Left ventricle myocardium superior (tissue), 1 donor: ENCODE measurements around the gene TTLL4. TPM values are rescaled to one million over a fixed set of nuclear protein-coding genes. Genes with fewer than 3 reads are reported as not detected.

Experiments used
- ATAC-seq: fragments of 200-7000 bp; cut with Tn5 transposase; one replicate; pipeline ENCODE4 v1.9.1; 2020; ENCODE audit warnings: mild to moderate bottlenecking, moderate library complexity
- DNase-seq: peaks from one replicate; pipeline ENCODE4 v3.0.0-alpha.2; 2020
- intact Hi-C: fragments of 100-400 bp; cut with micrococcal nuclease; formaldehyde crosslinking; loops from one replicate; pipeline ENCODE4 v1.11.0; 2022
- total RNA-seq: library from RNA; stranded (reverse); fragmentation: NEBNext Ultra II Directional; extraction: Animal tissue kit (Norgen Biotek cat#: 25700); gene quantifications from one replicate; pipeline ENCODE4 v1.2.1, GENCODE V29; 2021
- donor health status: DM: no; HTN: yes; CAD: no; lungs with severe emphysema.

The TTLL4 gene
- total RNA-seq, 1 donor from 2014 or later = 4.6 TPM

GRCh38 chr2:218711550-218711929, 905 bp downstream of the TTLL4 start:
- no peak for ATAC-seq
- intact Hi-C loops = loop anchor here (10.0 kb wide), 1 partner anchor 133 kb away; no protein-coding TSS in a partner anchor
- no peak for DNase-seq

DNA sequence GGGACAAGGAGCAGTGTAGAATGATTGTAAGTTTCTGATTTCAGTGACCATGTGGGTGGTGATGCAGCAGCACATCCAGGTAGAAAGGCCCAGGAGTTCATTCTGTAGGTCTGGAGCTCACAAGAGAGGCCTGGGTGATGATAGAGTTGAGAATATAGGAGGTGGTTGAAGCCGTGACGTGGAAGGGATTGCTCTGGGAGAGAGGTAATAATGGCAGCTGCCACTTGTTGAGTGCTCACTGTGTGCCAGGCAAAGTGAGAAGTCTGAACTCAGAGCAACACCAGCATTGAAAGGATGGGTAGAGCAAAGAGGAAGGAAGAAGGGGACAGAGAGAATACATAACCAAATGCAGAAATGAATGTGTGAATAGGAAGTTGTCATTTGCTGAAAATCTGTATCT, 3.3 kb downstream of the TTLL4 start:
- ATAC-seq (no peak), DNase-seq (no peak)
- intact Hi-C loops = loop anchor here (10.0 kb wide), 1 partner anchor 131 kb away; no protein-coding TSS in a partner anchor

- no peak for DNase-seq
- ATAC-seq = no peak
- intact Hi-C loops = loop anchor here (10.0 kb wide), 1 partner anchor 129 kb away; no protein-coding TSS in a partner anchor
These were observed 5.4 kb downstream of the TTLL4 start for GRCh38 chr2:218716070-218716469.

- intact Hi-C loops = loop anchor here (10.0 kb wide), 1 partner anchor 128 kb away; no protein-coding TSS in a partner anchor
These were observed 6.6 kb downstream of the TTLL4 start for GRCh38 chr2:218717262-218717661.

GRCh38 chr2:218718058-218718457, 7.4 kb downstream of the TTLL4 start:
- intact Hi-C loops = loop anchor here (10.0 kb wide), 1 partner anchor 127 kb away; no protein-coding TSS in a partner anchor
- DNase-seq (no peak), ATAC-seq (no peak)

More at GRCh38 chr2:218717262-218717661, 6.6 kb downstream of the TTLL4 start:
- no peak for ATAC-seq
- DNase-seq = no peak

DNA sequence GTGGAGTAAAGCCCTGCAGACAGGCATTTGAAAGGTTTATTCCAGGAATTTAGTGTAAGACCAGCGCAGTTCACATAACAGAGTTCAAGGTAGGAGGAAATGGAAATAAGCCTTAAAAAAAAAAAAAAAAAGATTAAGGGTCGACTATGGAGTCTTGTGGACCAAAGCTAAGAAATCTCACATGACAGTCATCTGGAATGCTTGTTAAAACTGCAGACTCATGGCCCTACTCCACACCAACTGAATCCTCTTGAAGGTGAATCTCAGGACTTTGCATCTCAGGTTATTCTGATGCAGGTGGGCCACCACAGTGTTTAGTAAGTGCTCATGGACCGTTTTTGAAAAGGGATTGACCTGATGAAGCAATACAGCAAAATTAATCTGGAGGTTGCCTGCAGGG, 8.8 kb downstream of the TTLL4 start:
- DNase-seq (no peak), ATAC-seq (no peak)
- intact Hi-C loops = loop anchor here (10.0 kb wide), 1 partner anchor 125 kb away; no protein-coding TSS in a partner anchor

- no peak for ATAC-seq
- DNase-seq = no peak
- intact Hi-C loops = no loop called here
These were observed 9.7 kb downstream of the TTLL4 start for GRCh38 chr2:218720048-218721041.

DNA sequence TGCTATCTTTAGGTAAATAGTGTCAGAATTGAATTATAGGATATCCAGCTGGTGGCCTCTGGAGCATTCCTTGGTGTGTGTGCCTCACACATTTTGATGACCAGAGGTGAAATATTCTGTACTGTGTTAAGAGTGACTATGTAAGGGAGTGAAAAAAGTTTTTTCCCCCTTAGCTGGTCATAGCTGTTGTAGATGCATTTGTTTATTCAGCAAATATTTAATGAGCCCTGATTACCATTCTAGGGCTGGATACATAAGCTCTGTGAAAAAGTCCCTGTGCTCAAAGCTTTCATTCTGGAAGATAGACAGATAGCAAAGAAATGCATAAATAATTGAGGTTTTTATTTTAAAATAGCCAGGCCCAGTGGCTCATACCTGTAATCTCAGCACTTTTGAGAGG, 10.9 kb downstream of the TTLL4 start:
- DNase-seq (no peak), ATAC-seq (no peak)
- intact Hi-C loops = no loop called here

DNA sequence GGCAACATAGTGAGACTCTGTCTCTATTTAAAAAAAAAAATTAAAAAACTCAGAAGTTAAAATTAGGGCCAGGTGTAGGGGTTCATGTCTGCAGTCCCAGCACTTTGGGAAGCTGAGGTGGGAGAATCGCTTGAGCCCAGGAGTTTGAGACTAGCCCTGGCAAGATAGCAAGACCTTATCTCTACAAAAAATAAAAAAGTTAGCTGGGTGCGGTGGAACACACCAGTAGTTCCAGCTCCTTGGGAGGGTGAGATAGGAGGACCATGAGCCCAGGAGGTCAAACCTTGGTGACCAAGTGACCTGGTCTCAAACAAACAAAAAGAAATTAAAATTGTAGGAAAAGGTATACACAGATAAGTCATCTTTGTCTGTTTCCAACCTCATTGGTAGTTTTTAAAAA, 11.3 kb downstream of the TTLL4 start:
- intact Hi-C loops = no loop called here
- ATAC-seq (no peak), DNase-seq (no peak)

- intact Hi-C loops = no loop called here
- ATAC-seq (no peak), DNase-seq (no peak)
These were observed 11.8 kb downstream of the TTLL4 start for GRCh38 chr2:218722419-218722818.

- intact Hi-C loops = no loop called here
- ATAC-seq (no peak), DNase-seq (no peak)
These were observed 12.5 kb downstream of the TTLL4 start for GRCh38 chr2:218722876-218723785.

- DNase-seq (no peak), ATAC-seq (no peak)
- intact Hi-C loops = no loop called here
These were observed 15.5 kb downstream of the TTLL4 start for GRCh38 chr2:218726004-218726574.

- ATAC-seq = no peak
- DNase-seq = no peak
- intact Hi-C loops = no loop called here
These were observed 17.0 kb downstream of the TTLL4 start for GRCh38 chr2:218727502-218728165.

GRCh38 chr2:218729640-218730039, 19.0 kb downstream of the TTLL4 start:
- DNase-seq = no peak
- intact Hi-C loops = no loop called here
- no peak for ATAC-seq

DNA sequence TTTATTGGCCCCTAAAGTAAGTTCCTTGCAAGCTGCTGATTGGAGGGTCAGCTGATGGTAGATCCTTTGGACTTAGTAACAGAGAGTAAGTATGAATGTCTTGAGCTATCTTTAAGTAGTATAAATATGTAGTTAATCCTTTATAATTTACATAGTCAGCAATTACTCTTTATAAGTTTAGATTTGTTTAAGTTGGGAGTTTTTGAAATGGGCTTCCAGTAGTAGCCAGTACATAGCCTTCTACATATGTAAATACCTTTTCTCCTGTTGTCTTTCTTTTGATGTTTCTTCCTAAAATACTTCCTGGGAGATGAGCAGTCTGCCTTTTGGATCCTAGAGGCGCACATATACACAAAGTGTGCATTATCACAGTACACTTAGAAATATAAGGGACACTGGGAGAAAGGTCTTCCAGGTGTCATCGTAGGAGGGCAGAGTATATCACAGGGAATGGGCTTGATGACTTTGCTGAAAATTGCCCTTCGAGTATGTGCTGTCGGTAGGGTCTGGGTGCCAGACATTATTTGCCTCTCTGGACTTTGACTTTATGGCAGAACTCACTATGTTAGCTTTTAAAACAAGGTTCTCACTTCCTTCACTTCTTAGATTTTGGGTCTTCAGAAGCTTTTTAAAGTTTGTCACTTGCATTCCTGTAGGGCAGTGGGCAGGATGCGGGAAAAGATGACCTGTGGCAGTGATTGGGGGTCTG, 21.6 kb downstream of the TTLL4 start:
- DNase-seq = no peak
- ATAC-seq = no peak
- intact Hi-C loops = no loop called here

DNA sequence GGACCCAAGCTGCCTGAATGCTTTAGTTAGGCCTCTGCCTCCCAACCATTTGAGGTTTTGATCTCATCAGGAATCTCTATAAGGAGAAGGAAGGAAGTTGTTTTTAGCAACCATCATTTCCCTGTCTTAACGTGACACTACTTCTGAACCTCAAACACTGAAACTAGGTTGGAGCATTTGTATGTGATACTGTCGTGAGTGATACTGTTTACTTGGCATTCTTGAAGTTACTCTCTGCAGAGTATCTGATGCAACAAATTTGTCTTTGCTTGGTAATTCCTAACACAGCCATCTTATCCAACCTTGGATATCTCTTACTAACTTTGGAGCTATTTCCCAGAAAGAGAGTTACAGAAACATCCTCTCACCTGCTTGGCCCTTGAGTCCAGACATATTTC, 22.1 kb downstream of the TTLL4 start:
- ATAC-seq (no peak), DNase-seq (no peak)
- intact Hi-C loops = no loop called here

DNA sequence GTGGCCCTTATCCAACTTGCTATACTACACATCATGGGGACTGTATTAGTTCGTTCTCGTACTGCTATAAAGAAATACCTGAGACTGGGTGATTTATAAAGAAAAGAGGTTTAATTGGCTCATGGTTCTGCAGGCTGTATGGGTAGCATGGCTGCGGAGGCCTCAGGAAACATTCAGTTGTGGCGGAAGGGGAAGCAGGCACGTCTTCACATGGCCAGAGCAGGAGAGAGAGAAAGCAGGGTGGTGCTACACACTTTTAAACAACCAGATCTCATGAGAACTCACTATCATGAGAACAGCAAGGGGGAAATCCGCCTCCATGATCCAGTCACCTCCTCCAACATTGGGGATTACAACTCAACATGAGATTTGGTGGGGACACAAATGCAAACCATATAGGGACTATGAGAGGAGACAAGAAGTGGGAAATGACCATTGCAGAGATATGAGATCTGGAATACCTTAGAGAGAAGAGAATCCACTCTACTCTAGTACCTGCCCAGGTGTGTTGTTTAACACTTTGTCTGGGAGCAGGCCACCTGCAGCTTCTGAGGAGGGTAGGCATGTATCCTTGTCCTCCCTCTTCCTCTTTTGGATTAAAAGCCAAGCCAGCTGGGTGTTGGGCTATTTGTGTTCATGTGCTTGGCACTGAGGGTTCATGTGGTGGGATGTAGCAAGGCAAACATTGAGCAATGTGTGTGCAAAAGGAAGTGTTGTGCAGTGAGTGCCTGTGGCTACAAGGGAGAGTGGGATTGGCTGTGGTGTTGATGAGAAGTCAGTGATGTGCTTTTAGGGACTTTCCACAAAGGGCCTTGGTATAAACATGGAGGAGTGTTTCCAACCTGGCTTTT, 22.8 kb downstream of the TTLL4 start:
- ATAC-seq (peak; percentile 69), DNase-seq (no peak)
- intact Hi-C loops = no loop called here
